WI38 (cell line): Measurements from ENCODE around the gene C15orf40.

Experiments used
- H3K4me3 ChIP-seq: 2 replicates; pipeline ENCODE4 v1.5.1; 2011; ENCODE audit warnings: low read depth, mild to moderate bottlenecking, control low read depth, low read length
- TF ChIP-seq, protein P1 (sequence below): IDR thresholded peaks from 2 replicates; pipeline ENCODE4 v1.5.1; 2012; ENCODE audit warnings: low read depth, mild to moderate bottlenecking, control low read depth, low read length

C15orf40 gene

DNA sequence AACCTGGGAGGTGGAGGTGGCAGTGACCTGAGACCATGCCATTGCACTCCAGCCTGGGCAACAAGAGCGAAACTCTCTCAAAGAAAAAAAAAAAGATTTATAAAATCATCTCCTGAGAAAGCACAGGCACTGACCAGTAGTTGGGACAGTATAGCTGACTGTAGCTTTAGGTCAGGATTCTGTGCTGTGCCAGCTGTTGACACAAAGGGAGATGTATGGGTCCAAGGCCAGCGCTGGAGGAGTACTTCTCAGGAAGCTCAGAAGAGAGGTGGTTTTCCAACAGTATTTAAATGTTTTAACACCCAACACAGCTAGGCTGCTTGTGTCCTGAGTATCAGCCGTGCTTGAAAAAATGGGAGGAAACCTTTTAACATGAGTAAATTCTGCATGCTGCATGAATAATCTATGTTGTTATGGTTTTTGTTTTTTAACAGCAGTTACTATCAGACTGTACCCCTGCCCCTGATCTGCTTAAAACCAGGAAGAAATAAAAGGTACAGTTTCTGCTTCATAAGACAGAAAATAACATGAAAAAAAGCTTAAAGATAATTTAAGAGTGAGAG is 18.9 kb downstream of the C15orf40 start:
- no peak overlapping the region for H3K4me3 ChIP-seq
- TF ChIP-seq, protein P1, sequence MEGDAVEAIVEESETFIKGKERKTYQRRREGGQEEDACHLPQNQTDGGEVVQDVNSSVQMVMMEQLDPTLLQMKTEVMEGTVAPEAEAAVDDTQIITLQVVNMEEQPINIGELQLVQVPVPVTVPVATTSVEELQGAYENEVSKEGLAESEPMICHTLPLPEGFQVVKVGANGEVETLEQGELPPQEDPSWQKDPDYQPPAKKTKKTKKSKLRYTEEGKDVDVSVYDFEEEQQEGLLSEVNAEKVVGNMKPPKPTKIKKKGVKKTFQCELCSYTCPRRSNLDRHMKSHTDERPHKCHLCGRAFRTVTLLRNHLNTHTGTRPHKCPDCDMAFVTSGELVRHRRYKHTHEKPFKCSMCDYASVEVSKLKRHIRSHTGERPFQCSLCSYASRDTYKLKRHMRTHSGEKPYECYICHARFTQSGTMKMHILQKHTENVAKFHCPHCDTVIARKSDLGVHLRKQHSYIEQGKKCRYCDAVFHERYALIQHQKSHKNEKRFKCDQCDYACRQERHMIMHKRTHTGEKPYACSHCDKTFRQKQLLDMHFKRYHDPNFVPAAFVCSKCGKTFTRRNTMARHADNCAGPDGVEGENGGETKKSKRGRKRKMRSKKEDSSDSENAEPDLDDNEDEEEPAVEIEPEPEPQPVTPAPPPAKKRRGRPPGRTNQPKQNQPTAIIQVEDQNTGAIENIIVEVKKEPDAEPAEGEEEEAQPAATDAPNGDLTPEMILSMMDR = no peak

DNA sequence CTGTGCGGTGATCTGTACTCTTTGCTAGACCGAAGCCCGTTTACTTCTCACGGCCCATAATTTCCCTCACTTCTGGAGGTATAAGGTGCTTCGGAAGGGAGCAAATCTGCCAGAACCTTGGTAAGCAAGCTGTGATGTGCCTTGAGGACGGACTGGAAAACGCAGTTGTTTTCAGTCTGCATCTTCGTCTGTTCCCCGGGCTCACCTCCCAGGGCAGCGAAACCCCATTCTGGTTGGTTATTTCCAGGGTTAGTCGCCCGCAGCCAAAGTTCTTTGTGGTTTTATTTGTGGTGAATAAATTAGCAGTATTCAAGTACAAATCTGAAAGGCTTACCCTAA is 25.0 kb downstream of the C15orf40 start:
- TF ChIP-seq, protein P1 = no peak
- H3K4me3 ChIP-seq = peak overlapping the region; percentile 98

DNA sequence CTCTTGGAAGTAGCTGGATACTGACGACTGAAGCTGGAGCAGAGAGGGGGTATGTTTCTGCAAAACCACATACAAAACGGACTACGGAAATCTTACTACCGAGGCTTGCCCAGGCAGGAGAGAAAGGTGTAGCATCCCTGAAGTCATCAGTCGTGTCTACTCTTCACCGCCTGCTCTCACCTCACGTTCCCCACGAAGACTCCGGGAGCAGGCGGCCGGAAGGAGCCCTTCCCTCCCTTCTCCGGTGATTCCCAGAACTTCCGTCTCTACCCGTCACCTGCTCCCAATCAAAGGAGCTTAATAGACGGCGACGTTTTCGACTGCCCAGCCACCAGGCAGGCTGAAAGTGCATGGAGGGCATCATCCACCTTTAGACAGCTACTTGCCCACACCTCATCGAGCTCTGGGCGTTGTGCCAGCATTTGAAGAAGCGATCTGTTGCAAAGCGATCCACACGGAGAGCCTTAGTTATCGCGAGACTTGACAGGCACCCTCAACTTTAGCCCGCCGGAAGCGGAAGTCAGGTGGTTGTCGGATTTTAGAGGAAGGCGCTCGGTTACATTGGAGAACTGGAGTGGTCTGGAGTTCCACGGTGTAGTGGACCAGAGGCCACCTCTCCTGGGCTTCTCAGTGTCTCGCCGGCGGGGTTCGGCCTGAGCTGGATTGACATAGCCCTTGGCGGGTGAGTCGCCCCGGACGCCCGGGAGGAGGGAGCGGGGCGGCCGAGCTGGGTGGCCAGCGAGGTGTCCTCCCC is 25.6 kb downstream of the C15orf40 start, which contains the start of gene RAMAC:
Gene RAMAC, plus strand, starts transcription at position 523 of the 754 bp plus-strand sequence. CDS start 2,809 bp downstream, outside the sequence.
- TF ChIP-seq, protein P1 = no peak
- peak within 1 kb of the TSS; percentile 98 for H3K4me3 ChIP-seq

DNA sequence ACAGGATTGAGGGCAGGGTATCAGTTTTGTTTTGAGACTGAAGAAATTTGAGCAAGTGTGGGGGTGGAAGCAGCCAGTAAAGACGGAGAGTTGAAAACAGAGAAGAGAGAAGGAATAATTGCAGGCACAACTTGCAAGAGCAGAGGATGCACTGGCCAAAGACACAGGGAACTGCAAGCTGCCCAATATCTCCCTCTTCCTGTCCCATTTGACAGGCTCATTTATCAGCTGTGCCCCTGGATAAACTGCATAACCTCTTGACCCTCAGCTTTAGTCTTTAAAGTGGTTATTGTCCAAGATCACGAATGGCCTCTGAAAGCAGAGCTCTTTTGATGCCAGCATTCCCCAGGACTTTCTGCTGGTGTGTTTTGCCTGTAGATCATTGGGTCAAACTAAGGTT is 30.5 kb downstream of the C15orf40 start:
- TF ChIP-seq, protein P1 = no peak
- no peak overlapping the region for H3K4me3 ChIP-seq

DNA sequence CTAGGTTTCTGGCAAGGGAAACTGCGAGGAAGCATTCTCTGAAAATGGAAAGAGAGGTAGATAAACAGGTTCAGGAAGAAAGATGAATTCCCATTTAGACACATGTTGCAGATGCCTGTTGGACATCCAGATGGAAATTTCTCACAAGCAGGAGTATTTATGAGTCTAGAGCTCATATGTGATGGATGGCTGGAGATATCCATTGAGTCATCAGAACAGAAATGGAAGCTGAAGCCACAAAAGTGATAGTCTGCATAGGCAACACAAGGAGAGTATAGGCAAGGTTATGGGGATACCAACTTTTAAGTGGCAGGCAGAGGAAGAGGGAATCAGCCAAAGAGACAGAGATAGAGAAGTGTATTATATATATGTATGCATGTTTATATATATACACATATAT is 31.7 kb downstream of the C15orf40 start:
- TF ChIP-seq, protein P1 = no peak
- H3K4me3 ChIP-seq = no peak overlapping the region

DNA sequence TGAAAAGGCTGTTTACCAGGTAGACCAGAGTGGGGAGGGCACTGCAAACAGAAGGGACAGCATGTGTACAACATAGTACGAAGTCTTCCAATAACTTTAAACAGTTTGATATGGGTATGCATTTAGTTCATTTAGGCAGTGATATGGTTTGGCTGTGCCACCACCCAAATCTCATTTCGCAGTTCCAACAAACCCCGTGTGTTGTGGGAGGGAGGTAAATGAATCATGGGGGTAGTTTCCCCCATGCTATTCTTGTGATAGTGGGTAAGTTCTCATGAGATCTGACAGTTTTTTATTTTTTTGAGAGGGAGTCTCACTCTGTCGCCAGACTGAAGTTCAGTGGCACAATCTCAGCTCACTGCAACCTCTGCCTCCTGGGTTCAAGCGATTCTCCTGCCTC is 33.0 kb downstream of the C15orf40 start:
- H3K4me3 ChIP-seq = no peak overlapping the region
- TF ChIP-seq, protein P1 = no peak

DNA sequence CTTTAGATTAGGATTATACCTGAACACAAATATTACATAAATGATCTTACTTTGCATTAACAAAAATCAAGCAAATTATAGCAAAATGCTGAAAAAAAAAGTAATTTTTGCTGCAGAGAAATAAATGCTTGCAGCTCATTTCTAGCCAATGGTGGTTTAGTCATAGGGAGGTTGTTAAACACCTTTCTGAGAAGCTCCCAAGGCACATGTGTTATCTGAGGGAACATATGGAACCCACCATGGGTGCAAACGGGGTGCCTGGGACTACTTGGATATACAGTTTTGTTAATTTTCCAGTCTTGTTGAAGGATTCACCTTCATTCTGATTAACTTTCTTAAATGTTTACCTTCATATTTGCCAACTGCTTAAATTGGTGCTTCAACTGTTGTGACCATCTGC is 34.4 kb downstream of the C15orf40 start:
- H3K4me3 ChIP-seq = no peak overlapping the region
- TF ChIP-seq, protein P1 = no peak
